Inflammatory macrophage treated with lipopolysaccharide for 1 hour (primary cell): ENCODE data around the gene JUNB.
A peak's percentile ranks its signal among the peaks of the same experiment; 100 is the strongest.

Experiments
- DNase-seq, 2 donors: peaks; one replicate each; pipeline ENCODE4 v3.0.0-alpha.2; 2020 to 2022

JUNB gene

DNA sequence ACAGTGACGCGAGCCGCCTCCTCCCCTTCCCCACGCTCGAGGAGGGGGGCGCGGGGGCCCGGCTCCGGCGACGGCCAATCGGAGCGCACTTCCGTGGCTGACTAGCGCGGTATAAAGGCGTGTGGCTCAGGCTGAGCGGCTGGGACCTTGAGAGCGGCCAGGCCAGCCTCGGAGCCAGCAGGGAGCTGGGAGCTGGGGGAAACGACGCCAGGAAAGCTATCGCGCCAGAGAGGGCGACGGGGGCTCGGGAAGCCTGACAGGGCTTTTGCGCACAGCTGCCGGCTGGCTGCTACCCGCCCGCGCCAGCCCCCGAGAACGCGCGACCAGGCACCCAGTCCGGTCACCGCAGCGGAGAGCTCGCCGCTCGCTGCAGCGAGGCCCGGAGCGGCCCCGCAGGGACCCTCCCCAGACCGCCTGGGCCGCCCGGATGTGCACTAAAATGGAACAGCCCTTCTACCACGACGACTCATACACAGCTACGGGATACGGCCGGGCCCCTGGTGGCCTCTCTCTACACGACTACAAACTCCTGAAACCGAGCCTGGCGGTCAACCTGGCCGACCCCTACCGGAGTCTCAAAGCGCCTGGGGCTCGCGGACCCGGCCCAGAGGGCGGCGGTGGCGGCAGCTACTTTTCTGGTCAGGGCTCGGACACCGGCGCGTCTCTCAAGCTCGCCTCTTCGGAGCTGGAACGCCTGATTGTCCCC, at the start of gene JUNB:
Gene JUNB (plus strand): TSS at position 142 of the 706 bp plus-strand sequence. CDS start 286 bp downstream, at position 428.
- peak; percentile 96 to 99 for DNase-seq

DNA sequence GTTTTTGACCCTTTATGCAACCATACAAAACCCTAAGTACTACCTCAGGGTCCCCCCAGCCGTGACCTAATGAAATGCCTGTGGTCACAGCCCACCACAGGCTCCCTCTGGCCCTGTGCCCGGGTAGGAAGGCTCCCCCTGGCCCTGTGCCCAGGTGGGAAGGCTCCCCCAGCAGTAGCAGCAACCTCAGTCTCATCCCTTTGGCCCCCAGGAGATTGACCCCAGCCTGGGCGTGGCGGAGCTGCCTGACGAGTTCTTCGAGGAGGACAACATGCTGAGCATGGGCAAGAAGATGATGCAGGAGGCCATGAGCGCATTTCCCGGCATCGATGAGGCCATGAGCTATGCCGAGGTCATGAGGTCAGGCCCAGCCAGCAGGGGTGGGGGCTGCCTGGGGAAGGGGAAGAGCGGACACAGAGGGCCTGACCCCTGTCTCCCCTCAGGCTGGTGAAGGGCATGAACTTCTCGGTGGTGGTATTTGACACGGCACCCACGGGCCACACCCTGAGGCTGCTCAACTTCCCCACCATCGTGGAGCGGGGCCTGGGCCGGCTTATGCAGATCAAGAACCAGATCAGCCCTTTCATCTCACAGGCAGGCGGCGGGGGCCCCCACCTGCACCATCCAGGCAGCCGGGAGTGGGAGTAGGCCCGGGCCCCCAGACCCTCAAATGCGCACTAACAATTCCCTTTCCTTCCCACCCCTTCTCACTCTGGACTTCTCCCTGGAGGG, 46.0 kb upstream of the JUNB start:
- no peak for DNase-seq

DNA sequence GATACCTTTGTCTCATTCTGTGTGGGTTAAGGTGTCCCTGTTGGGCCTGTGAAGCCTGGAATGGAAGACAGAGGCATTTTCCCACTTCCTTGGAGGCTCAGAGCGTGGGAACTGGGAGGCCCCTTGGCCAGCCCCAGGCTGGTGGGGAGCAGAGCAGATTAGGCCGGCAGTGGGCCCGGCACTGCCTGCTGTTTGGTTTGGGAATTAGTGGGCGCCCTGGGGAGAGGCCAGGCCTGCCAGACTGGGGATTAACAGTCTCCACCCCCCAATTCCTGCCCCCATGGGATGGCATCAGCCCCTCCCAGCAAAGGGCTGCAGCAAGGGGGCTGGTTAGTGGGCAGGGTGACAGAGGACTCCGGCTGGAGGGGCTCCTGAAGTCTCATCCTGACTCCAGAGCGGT, 42.8 kb upstream of the JUNB start:
- no peak for DNase-seq

DNA sequence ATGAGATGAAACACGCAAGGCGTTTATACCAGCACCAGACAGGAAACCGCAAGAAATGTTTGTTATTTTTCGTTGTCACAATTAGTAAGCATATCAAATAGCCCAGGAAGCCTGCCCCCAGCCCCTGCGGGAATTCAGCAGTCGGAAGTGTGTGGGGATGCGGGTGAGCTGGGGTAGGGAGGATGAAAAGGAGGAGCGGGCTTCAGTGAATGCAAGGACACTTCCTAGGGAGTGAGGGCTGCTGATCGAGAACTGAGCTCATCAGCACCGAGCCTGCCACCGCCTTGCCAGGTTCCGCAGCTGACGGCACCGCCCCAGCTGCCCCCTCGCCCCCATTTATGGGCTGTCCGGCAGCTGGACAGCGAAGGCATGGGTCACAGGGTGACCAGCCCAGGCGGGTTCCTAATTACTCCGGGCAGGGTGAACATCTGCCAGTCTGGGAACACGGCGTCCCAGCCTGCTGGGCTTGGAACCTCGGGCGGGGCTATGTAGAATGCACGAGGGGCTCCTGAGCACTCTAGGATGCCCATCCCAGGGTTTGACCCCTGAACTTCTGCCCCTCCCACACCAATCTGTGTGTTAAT, 41.3 kb upstream of the JUNB start:
- DNase-seq = no peak

DNA sequence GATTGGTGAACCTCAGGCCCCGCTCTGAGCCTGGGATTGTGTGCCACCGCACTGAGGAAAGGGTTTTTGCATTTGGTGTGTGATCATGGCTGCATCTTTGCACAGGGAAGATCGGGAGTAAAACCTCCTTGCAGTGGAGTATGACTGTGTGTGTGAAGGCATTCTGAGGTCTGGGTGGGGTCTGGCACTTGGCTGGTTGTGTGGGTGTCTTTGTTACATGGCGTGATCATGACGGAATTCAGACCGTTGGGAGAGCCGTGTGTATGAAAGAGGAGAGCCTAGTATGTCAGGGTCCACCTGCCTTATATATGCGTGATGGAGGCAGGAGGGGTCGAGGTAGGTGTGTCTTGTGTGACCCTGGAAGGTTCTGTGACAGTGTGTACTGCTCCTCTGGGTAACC, 40.4 kb upstream of the JUNB start:
- DNase-seq = no peak

DNA sequence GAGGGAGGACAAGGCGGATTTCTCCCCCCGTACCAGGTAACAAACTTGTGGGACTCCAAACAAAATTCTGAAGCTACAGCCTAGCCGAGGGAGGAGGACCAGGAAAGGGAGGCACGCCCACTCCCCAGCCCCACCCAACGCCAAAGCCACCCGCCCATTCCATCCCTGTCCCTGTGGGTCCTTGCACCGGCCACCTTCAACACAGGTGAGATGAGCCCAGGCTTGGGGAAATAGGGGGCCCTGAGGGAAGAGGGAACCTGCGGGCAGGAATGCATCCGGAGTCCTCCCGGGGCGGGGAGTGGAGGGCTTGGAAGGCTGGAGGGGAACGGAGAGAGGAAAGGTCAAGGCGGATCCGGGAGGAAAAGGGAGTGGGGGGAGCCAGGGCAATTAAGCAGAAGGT, 39.7 kb upstream of the JUNB start, which contains the start of gene BEST2:
Gene BEST2 (plus strand): TSS at position 157 of the 400 bp plus-strand sequence. CDS start 802 bp downstream, outside the sequence.
- no peak for DNase-seq

DNA sequence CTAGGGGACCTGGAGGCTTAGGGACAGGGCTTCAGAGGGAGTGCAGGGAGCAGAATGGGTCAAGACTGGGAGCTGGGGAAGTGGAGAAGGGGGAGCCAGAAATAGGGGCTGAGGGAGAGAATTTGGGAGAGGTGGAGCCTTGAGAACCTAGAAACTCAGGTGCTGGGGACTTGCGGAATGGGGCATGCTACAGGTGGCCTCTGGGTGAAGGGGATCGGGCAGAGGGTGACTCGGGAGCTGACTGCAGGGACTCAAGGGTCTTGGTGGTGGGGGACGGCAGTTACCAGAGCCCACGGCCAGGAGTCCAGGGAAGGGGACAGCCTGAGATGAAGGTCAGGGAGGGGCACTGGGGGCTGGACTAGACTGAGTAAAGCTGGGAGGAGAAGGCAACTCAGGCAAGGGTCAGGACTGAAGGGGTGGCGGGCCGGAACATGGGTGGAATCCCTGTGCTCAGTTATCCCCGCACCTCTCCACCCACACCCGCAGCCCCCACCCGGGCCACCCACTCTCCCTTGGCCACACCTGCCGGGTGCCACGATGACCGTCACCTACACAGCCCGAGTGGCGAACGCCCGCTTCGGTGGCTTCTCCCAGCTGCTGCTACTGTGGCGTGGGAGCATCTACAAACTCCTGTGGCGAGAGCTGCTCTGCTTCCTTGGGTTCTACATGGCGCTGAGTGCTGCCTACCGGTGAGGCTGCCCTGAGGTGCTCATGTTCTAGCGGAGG, 39.1 kb upstream of the JUNB start:
- DNase-seq = no peak

DNA sequence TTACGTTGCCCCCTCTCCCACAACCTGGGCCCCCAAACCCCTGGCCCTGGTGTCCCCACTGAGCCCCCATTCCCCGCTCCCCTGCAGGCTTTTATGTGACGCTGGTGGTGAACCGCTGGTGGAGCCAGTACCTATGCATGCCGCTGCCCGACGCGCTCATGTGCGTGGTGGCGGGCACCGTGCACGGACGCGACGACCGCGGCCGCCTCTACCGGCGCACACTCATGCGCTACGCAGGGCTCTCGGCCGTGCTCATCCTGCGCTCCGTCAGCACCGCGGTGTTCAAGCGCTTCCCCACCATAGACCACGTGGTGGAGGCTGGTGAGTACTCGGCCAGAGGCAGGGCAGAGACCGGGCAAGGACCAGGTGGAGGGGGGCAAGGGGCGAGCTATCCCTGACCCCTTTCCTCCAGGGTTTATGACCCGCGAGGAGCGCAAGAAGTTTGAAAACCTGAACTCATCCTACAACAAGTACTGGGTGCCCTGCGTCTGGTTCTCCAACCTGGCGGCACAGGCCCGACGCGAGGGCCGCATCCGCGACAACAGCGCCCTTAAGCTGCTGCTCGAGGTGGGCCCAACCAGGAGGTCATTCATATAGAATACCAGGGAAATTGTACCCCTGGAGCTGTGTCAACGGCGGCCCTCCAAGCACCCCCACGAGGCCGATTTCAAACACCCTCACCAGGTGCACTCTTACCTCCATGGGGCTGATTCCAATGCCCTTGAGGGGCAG, 36.7 kb upstream of the JUNB start:
- no peak for DNase-seq

DNA sequence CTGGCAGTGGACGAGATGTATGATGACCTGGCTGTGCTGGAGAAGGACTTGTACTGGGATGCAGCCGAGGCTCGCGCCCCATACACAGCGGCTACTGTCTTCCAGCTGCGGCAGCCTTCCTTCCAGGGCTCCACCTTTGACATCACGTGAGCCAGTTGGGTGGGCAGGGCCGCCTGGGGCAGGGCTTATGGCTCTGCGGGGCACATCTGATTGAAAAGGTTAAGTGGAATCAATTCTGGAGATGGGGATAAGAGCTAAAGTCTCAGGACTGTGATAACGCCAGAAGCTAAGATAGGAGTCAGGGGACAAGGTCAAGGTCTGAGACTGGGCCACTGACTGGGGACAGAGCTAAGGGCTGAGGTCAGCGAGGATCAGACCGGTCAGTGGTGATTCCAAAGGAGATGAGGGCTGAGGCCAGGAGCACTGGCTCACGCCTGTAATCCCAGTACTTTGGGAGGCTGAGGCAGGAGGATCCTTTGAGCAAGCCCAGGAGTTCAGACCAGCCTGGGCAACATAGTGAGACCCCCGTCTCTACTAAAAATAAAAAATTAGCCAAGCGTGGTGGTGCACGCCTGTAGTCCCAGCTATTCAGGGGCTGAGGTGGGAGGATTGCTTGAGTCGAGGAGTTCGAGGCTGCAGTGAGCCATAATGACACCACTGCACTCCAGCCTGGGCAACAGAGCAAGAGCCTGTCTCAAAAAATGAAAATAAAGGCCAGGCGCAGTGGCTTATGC, 35.0 kb upstream of the JUNB start:
- DNase-seq = no peak

DNA sequence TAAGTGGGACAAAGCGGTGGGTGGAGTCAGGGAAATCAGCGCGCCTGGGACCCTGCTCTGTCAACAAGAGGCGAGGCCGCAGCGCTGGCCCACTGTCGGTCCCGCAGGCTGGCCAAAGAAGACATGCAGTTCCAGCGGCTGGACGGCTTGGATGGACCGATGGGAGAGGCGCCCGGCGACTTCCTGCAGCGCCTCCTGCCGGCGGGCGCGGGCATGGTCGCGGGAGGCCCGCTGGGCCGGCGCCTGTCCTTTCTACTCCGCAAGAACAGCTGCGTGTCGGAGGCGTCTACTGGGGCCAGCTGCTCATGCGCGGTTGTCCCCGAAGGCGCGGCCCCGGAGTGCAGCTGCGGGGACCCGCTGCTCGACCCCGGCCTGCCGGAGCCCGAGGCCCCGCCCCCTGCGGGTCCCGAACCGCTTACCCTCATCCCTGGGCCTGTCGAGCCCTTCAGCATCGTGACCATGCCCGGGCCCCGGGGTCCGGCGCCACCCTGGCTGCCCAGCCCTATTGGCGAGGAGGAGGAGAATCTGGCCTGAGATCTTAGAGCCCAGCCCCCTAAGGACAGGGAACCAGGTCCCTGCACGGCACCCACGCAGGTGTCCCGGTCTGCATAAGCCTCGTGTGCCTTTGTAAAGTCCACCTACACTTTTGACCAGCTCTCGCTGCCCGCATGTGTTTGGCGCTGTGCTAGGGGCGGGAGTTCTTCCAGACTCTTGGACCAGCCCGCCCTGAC, 33.6 kb upstream of the JUNB start:
- peak; percentile 64 to 85 for DNase-seq

DNA sequence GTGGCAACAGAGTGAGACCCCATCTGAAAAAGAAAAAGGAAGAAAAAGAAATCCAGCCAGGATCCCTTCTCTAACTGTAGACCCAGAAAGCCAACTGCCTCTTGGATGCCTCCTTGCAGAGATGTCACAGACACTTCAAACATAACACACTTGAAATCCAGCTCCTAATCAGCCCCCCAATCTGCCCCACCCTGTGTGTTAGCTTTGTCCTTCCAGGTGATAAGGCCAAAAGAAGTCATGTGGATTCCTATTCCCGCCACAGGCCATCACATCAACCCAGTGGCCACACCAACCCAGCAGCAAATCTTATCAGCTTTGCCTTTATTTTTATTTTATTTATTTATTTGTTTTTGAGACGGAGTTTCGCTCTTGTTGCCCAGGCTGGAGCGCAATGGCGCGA, 31.6 kb upstream of the JUNB start:
- DNase-seq = no peak

DNA sequence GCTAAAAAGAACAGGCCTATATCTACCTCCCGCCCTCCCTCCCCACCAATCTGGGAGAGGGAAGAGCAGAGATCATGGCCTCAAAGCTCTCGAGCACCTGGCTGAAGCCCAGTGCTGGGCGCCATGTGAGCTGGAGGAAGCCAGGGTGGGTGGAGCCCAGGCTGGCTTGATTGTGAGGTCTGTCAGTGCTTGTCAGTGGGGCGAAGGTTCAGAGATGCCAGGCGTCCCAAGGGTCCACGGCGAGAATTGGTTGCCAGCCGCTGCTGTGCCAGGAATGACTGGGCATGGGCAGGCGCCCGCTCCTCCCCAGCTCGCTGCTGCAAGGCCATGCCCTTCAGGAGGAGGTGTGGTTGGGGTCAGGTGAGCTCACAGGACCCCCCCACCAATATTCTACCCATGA, 28.2 kb upstream of the JUNB start:
- no peak for DNase-seq

DNA sequence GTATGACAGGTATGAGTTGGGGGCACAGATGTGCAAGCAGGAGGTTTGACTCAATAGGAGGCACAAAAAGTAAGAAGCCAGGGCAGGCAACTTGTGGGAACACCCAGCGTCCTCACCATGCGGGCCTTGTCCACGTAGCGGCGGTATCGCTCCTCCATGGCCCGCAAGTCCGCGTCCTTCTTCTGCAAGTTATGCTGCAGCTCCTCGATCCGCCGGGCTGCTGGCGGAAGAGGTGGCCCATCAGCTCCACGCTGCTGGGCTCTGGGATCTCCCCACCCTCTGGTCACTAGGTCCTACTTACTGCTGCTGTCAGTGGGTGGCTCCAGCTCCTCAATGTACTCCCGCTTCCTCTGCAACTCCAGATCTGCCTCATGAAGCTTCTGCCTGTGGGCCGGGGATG, 26.6 kb upstream of the JUNB start:
- no peak for DNase-seq

DNA sequence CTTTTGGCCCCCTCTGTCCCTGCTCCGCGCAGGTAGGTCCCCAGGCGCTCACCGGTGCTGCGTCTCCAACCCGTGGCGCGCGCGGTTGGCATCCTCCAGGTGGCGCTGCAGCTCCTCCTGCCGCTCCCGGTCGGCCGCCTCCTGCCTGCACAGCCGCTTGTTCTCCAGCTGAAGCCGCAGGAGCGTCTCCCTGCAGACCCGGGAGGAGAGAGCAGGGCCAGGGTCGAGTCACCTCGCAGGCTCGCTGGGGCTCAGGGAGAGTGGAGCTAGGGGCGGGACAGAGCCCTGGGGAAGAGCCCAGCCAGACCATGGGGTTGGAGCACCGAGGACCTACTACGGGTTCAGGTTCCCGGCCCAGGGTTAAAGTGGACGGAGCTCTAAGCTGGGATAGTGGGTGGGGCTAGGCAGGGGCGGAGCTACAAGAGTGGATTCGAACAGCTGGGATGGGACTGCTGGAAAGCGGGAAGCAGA, 25.2 kb upstream of the JUNB start:
- peak; percentile 67 to 83 for DNase-seq

DNA sequence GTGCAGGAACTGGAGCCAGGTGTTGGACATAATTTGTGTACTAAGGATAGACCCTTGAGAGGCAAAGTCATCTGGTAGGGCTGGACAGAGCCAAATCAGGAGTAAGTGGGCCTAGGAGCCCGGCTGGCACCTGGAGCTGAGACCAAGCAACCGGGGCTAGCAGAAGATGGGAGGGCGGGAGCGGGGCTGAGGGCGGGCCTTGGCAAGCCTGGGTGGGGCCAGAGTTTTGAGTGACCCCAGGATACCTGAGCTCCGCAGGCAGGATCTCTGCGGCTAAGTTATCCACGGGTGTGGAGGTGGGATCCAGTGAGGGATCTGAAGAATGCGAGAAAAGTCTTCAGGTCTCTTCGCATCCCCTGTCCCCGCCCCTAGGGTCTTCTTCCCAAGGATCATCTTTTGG, 24.1 kb upstream of the JUNB start:
- DNase-seq = no peak

DNA sequence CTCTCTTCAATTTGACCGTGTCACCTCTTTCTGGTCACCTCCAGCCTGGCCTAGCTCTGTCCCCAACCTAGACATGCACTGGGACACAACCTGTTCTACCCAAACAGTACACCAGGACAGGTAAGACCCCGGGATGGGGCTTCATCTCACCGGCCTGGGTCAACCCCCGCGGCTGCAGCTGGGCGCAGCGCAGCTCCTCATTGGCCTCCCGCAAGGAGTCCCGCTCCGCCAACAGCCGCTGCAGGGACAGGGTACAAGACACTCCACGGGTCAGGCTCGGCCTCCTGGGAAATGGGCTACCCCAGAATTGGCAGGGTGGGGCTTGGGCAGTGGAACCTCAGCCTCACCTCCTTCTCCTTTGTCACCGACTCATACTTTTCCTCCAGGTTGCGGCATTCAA, 23.6 kb upstream of the JUNB start:
- no peak for DNase-seq

DNA sequence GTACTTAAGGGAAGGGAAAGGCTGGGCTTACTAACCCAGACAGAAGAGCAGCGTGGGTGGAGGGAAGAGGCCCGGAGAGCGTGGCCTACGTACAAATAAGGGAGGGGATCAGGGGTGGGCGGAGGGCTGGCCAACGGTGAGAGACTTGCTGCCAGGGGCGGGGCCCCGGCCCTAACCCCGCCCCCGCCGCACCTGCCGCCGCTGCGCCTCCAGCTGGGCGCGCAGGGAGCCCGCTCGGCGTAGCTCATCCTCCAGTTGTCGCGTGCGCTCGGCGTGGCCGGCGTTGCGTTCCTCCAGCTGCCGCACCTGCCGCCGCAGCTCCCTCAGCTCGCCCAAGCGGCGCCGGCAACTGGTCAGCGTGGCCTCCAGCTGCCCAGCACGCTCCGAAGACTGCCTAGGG, 21.6 kb upstream of the JUNB start:
- no peak for DNase-seq

DNA sequence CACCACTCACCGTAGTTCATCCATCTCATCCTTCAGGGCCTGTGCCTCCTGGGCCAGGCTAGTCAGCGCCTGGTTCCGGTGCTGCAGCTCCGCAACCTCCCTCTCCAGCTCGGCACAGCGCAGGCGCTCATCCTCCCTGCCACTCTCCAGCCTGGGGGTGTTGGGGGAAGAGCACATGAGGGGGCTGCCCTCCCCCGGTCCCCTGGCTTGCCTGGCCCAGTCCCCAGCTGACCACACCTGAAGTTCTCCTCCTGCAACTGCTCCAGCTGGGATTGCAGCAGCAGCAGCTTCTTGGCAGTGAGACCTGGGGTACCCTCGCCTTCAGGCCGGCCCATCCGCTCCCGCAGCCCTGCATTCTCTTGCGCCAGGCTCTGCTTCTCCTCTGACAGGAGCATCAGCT, 20.4 kb upstream of the JUNB start:
- no peak for DNase-seq

DNA sequence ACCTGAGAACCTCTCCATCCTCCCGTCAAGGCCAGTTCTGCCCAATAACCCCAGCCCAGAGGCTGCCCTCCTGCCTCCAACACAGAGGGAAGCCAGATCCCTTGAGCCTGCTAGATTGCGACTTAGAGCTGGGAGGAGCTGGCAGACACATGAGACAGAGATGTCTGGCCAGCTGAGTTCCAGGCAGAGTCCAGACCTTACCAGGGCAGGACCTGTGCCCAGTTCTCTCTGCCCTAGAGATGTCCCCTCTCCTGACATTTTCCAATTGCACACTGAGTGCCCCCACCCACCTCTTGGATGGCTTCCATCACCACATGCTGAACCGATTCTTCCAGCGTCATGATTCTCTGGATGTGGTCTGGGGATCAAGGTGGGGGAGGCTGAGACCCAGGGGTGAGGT, 19.0 kb upstream of the JUNB start:
- DNase-seq = no peak

DNA sequence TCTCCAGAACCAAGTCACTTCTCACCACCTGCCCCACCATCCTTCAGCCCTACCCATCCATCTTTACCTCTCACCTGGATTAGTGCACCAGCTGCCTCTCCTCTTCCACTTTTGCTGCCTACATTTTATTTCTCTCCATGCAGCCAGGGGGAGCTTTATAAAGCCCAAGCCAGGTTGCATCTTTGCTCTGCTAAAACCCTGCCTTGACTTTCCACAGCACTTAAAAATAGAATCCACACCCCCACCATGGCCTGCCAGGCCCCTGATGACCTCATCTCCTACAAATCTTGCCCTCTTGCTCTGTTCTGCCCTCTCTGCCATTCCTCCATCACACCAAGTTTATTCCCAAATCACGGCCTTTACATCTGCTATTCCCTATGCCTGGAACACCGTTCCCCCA, 17.7 kb upstream of the JUNB start:
- peak in 1 of 2 donors; percentile 9 for DNase-seq
